GM12878 (cell line): ENCODE data around the gene DARS1.

Experiments
- CTCF ChIP-seq, 3 experiments: IDR thresholded peaks in 2 of 3; conservative IDR thresholded peaks in 1 of 3; 2 replicates each; pipeline ENCODE4 v1.5.1; 2011; ENCODE audit warnings: low read depth in 3 of 3, low read length in 3 of 3, mild to moderate bottlenecking in 3 of 3, control low read depth in 2 of 3, moderate library complexity in 2 of 3, inconsistent platforms in 1 of 3, mixed read lengths in 1 of 3; ENCODE audit not compliant: control insufficient read depth in 2 of 3, insufficient read depth in 1 of 3; ENCODE audit errors: extremely low read depth in 1 of 3
- EZH2 ChIP-seq: IDR thresholded peaks from 2 replicates; pipeline ENCODE4 v1.6.1; 2012; ENCODE audit warnings: low read depth, mild to moderate bottlenecking, control low read depth, inconsistent platforms, low read length, borderline replicate concordance; ENCODE audit not compliant: control insufficient read depth
- MXI1 ChIP-seq: fragments of 150-350 bp; IDR thresholded peaks from 2 replicates; pipeline ENCODE4 v1.6.1; 2011; ENCODE audit warnings: low read depth, mild to moderate bottlenecking, inconsistent platforms, low read length, improper control_type of control experiment
- PBX3 ChIP-seq: IDR thresholded peaks from 2 replicates; pipeline ENCODE4 v1.6.1; 2011; ENCODE audit warnings: mild to moderate bottlenecking, low read depth, low read length, moderate library complexity; ENCODE audit not compliant: insufficient replicate concordance
- POLR2AphosphoS5 ChIP-seq: IDR thresholded peaks from 2 replicates; pipeline ENCODE4 v1.6.1; 2011; ENCODE audit warnings: mild to moderate bottlenecking, low read length, inconsistent platforms
- RB1 ChIP-seq: fragments of 450-650 bp; formaldehyde crosslinking; IDR thresholded peaks from 2 replicates; pipeline ENCODE4 v1.6.1; 2017; ENCODE audit warnings: mild to moderate bottlenecking, borderline replicate concordance
- SP1 ChIP-seq: IDR thresholded peaks from one replicate; pipeline ENCODE4 v1.6.1; 2011; ENCODE audit warnings: low read depth, low read length
- TAF1 ChIP-seq: IDR thresholded peaks from 2 replicates; pipeline ENCODE4 v1.6.1; 2011; ENCODE audit warnings: mild to moderate bottlenecking, low read depth, low read length, borderline replicate concordance
- YY1 ChIP-seq: IDR thresholded peaks from 2 replicates; pipeline ENCODE4 v1.6.1; 2011; ENCODE audit warnings: low read depth, mild to moderate bottlenecking, low read length

- TF ChIP-seq SP1 (no peak), RB1 (no peak), POLR2AphosphoS5 (no peak), PBX3 (no peak), CTCF (IDR thresholded peaks at IDR 0.05 in 2 of 3, conservative IDR thresholded peaks at IDR 0.05 in 1 of 3; ENCODE audit: control insufficient read depth in 2 of 3, extremely low read depth in 1 of 3, insufficient read depth in 1 of 3, low read depth in 3 of 3, low read length in 3 of 3) (no peak), YY1 (no peak), TAF1 (no peak), MXI1 (no peak), EZH2 (no peak)
Observed at GRCh38 chr2:136014411-136014810, 29.0 kb upstream of the DARS1 start.
